Thoracic aorta (tissue), 2 donors: ENCODE results near the gene CACNA1B. TPM values are rescaled to one million over a fixed set of nuclear protein-coding genes. Genes with fewer than 3 reads are reported as not detected.

Experiments used
- ATAC-seq: fragments of 150-250 bp; one replicate; pipeline ENCODE4 v1.8.0; 2017; ENCODE audit warnings: low read depth; ENCODE audit not compliant: insufficient number of reproducible peaks, low FRiP score
- DNase-seq: peaks from one replicate; pipeline ENCODE4 v3.0.0-alpha.2; 2020; ENCODE audit warnings: low spot score
- H3K27ac ChIP-seq, 2 donors: fragments of 200-600 bp; sonication (generic); 1 replicate in 1 of 2; 2 replicates in 1 of 2; pipeline ENCODE4 v1.5.1; 2016; ENCODE audit warnings: mild to moderate bottlenecking in 2 of 2, moderate library complexity in 2 of 2
- H3K27me3 ChIP-seq: fragments of 200-600 bp; sonication (generic); replicated peaks from 2 replicates; pipeline ENCODE4 v1.6.0; 2016; ENCODE audit warnings: mild to moderate bottlenecking; ENCODE audit not compliant: insufficient read depth
- H3K36me3 ChIP-seq: fragments of 200-600 bp; sonication (generic); one replicate; pipeline ENCODE4 v1.5.1; 2016
- H3K4me1 ChIP-seq, 2 donors: fragments of 200-600 bp; sonication (generic); 1 replicate in 1 of 2; 2 replicates in 1 of 2; pipeline versions ENCODE4 v1.5.1 to v1.6.0; 2016; ENCODE audit warnings: low read depth in 2 of 2, mild to moderate bottlenecking in 1 of 2; ENCODE audit not compliant: control insufficient read depth in 1 of 2
- H3K4me3 ChIP-seq: fragments of 200-600 bp; sonication (generic); 2 replicates; pipeline ENCODE4 v1.5.1; 2016; ENCODE audit warnings: mild to moderate bottlenecking
- H3K9me3 ChIP-seq: fragments of 200-600 bp; sonication (generic); 2 replicates; pipeline ENCODE4 v1.5.1; 2016
- total RNA-seq, 2 donors: library from RNA; depleted of rRNA; stranded (reverse); fragments of >200 nt; gene quantifications; one replicate each; pipeline versions ENCODE4 v1.1.0 to v1.2.3, GENCODE V29; 2016
- TF ChIP-seq, protein P1 (sequence below): fragments of 200-600 bp; sonication (generic); IDR thresholded peaks from one replicate; pipeline ENCODE4 v1.5.1; 2019; ENCODE audit warnings: antibody characterized with exemption

Gene CACNA1B
- total RNA-seq, 2 donors from 2014 or later = 0.07 to 0.14 TPM

DNA sequence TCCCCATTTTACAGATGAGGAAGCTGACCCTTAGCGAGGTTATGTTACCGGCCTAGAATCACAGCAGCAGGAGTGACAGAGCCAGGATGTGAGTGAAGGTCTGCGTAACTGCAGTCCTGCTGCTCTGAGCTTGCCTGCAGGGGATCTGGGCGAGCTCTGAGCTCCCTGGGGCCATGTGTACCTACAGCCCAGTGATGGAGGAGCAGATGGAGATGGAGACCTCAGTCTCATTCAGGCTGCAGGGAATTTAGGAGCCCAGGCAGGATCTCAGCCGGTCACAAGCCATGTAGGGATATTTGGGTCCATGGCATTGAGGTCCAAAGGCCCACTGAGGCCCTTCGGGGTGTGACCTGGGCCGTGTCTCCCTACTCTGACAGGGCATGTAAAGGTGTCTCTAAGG is 170.6 kb downstream of the CACNA1B start:
- TF ChIP-seq, protein P1, sequence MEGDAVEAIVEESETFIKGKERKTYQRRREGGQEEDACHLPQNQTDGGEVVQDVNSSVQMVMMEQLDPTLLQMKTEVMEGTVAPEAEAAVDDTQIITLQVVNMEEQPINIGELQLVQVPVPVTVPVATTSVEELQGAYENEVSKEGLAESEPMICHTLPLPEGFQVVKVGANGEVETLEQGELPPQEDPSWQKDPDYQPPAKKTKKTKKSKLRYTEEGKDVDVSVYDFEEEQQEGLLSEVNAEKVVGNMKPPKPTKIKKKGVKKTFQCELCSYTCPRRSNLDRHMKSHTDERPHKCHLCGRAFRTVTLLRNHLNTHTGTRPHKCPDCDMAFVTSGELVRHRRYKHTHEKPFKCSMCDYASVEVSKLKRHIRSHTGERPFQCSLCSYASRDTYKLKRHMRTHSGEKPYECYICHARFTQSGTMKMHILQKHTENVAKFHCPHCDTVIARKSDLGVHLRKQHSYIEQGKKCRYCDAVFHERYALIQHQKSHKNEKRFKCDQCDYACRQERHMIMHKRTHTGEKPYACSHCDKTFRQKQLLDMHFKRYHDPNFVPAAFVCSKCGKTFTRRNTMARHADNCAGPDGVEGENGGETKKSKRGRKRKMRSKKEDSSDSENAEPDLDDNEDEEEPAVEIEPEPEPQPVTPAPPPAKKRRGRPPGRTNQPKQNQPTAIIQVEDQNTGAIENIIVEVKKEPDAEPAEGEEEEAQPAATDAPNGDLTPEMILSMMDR = no peak
- Histone ChIP-seq H3K9me3 (no peaks in the 10 kb centered on the region), H3K27ac (no peak overlapping the region), H3K27me3 (no peaks in the 10 kb centered on the region), H3K4me1 (no peaks in the 10 kb centered on the region), H3K36me3 (no peaks in the 10 kb centered on the region), H3K4me3 (no peak overlapping the region)
- DNase-seq = no peak
- ATAC-seq = no peak

DNA sequence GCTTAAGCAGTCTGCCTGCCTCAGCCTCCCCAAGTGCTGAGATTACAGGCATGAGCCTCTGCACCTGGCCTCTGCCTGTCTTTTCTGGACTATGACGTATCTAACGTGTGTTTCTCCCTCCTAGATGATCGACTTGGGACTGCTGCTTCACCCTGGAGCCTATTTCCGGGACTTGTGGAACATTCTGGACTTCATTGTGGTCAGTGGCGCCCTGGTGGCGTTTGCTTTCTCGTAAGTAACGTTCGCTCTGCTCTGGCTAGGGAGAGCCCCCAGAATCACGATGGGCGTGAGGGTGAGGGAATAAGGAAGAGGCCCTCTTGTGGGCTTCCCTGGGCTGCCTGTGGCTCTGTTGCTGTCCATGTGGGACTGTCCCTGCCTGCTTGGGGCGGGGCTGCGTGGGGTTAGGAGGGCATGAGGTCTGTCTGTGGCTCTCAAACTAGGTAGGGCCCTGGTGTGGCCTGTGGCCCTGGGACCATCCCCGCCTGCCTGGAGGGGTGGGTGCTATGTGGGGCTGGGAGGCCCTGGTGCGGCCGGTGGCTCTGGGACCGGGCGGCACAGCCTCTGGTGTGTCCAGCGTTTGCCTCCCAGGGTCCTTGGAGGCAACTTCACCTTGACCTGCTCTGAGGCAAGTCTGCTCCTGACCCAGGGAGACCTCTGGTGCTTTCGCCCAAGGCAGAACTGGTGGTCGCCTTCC is 171.7 kb downstream of the CACNA1B start:
- H3K4me3 ChIP-seq = no peak overlapping the region

DNA sequence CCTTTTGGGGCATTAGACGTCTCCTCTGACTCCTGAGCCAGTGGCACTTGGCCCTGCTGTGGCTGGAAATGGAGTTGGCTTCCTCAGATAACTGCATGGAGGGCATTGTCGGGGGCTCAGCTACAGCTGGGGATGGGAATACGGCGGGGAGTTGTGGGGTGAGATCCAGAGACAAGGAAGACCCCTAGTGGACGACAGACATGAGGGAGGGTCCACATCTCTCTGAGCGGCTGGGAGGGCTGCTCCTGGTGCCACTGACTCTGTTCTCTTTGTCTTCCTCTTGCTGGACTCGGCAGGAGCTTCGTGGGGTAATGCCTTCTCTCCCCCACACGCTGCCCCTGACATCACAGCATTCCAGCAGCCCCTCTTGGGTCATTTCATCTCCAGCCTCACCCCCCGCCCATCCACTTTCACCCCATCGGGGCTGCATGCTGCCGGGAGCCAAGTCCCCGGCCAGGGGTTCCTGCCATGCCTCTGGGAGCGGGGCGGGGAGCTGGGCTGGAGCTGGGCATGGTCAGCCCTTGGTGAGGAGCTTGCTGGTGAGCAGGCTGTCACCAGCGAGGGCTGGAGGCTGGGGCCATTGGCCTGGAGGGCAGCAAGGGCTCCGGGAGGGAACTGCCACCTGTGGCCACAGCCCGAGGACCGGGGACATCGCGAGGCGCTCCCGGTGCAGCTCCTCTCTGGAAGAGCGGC is 172.3 kb downstream of the CACNA1B start:
- H3K9me3 ChIP-seq = no peaks in the 10 kb centered on the region
- no peaks in the 10 kb centered on the region for H3K36me3 ChIP-seq
- no peak overlapping the region for H3K4me3 ChIP-seq
- H3K27ac ChIP-seq = no peak overlapping the region
- TF ChIP-seq, protein P1 = no peak
- no peaks in the 10 kb centered on the region for H3K27me3 ChIP-seq
- DNase-seq = no peak
- H3K4me1 ChIP-seq = no peaks in the 10 kb centered on the region
- no peak for ATAC-seq

More for the DNA sequence above, 171.7 kb downstream of the CACNA1B start:
- ATAC-seq = no peak
- no peak overlapping the region for H3K27ac ChIP-seq
- H3K9me3 ChIP-seq = no peaks in the 10 kb centered on the region
- TF ChIP-seq, protein P1 = no peak
- no peaks in the 10 kb centered on the region for H3K27me3 ChIP-seq
- no peak for DNase-seq
- no peaks in the 10 kb centered on the region for H3K4me1 ChIP-seq
- H3K36me3 ChIP-seq = no peaks in the 10 kb centered on the region

DNA sequence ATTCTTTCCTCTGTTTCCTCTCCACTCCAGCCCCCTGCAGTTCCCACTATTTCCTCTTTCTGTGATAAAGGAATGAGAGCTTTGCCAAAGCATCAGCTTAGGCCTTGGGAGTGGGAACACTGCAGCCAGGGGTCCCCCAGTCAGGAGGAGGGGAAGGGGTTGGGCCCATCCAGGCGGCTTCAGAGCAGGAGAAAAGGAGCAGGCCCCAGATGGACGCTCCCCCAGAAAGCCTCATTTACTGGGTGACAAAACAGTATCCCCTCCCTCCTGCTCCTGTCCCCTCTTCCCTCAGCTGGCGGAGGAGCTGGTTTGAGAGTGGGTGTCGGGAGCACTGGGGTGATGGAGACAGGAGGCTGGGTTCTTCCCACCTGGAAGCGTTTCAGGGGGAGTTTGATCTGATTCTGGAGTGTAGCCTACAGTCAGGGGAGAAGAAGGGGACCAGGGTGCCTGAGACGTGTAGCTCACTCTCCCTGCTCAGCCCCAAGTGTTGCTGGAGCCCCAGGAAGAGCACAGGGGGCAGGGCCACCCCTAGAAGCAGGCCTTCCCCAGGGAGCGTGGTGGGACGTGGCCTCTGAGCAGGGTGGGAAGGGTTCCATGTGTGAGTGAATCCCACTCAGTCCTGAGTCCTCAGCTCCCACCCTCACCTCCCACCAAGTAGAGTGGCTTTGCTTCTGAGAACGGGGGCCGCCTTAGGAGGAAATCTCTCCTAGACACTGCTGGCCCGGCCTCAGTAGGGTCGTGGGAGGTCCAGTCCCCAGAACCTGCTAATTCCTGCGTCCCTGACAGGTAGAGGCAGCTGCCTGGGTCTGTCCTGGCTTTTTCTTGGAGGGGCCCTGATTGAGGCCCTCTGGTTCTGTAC is 173.1 kb downstream of the CACNA1B start:
- DNase-seq (no peak), ATAC-seq (no peak)
- Histone ChIP-seq H3K9me3 (no peaks in the 10 kb centered on the region), H3K27me3 (no peaks in the 10 kb centered on the region), H3K4me3 (no peak overlapping the region), H3K27ac (no peak overlapping the region), H3K4me1 (no peaks in the 10 kb centered on the region), H3K36me3 (no peaks in the 10 kb centered on the region)
- TF ChIP-seq, protein P1 = no peak
